SK-N-SH (cell line): ENCODE results near the gene ADRA1B. TPM values are rescaled to one million over a fixed set of nuclear protein-coding genes. Genes with fewer than 3 reads are reported as not detected.

Experiments
- CTCF ChIP-seq: fragments of 200-600 bp; sonication (generic); IDR thresholded peaks from 2 replicates; pipeline ENCODE4 v1.6.1; 2017; ENCODE audit warnings: antibody characterized with exemption, mild to moderate bottlenecking, moderate library complexity
- FOSL2 ChIP-seq: IDR thresholded peaks from 2 replicates; pipeline ENCODE4 v1.4.0; 2012; ENCODE audit warnings: low read depth, mild to moderate bottlenecking, moderate library complexity, borderline replicate concordance
- GABPA ChIP-seq: IDR thresholded peaks from 2 replicates; pipeline ENCODE4 v1.4.0; 2012; ENCODE audit warnings: low read depth, mild to moderate bottlenecking
- JUND ChIP-seq: IDR thresholded peaks from 2 replicates; pipeline ENCODE4 v1.4.0; 2012
- MEF2A ChIP-seq: IDR thresholded peaks from 2 replicates; pipeline ENCODE4 v1.4.0; 2012; ENCODE audit warnings: low read depth, borderline replicate concordance
- MXI1 ChIP-seq: IDR thresholded peaks from 2 replicates; pipeline ENCODE4 v1.6.1; 2012; ENCODE audit warnings: mild to moderate bottlenecking, low read depth, low read length, improper control_type of control experiment
- PBX3 ChIP-seq: IDR thresholded peaks from 2 replicates; pipeline ENCODE4; 2012
- RXRA ChIP-seq: IDR thresholded peaks from 2 replicates; pipeline ENCODE4 v1.4.0; 2012; ENCODE audit warnings: low read depth, mild to moderate bottlenecking, borderline replicate concordance
- SIN3A ChIP-seq: IDR thresholded peaks from 2 replicates; pipeline ENCODE4 v1.6.1; 2012; ENCODE audit warnings: low read depth, mild to moderate bottlenecking, low read length, moderate library complexity, borderline replicate concordance
- TEAD4 ChIP-seq: IDR thresholded peaks from 2 replicates; pipeline ENCODE4 v1.4.0; 2012; ENCODE audit warnings: mild to moderate bottlenecking, borderline replicate concordance; ENCODE audit not compliant: insufficient read depth
- USF2 ChIP-seq: fragments of 150-350 bp; IDR thresholded peaks from 2 replicates; pipeline ENCODE4 v1.6.1; 2017; ENCODE audit warnings: antibody characterized with exemption, low read length, low read depth, borderline replicate concordance
- polyA plus RNA-seq, 3 experiments: library from polyadenylated mRNA; depleted of rRNA; stranded (reverse); fragments of >200 nt; gene quantifications; 2 replicates each; pipeline ENCODE4 v1.2.3, GENCODE V29; 2012
- TF ChIP-seq, protein P1 (sequence below): IDR thresholded peaks from 2 replicates; pipeline ENCODE4 v1.6.1; 2012; ENCODE audit warnings: mild to moderate bottlenecking, low read depth, low read length, moderate library complexity
- TF ChIP-seq, protein P2 (sequence below): IDR thresholded peaks from 2 replicates; pipeline ENCODE4 v1.4.0; 2012; ENCODE audit warnings: low read depth

The ADRA1B gene
- polyA plus RNA-seq, 1 of the 3 experiments (the other 2 are of a cell fraction): 2.2 TPM

DNA sequence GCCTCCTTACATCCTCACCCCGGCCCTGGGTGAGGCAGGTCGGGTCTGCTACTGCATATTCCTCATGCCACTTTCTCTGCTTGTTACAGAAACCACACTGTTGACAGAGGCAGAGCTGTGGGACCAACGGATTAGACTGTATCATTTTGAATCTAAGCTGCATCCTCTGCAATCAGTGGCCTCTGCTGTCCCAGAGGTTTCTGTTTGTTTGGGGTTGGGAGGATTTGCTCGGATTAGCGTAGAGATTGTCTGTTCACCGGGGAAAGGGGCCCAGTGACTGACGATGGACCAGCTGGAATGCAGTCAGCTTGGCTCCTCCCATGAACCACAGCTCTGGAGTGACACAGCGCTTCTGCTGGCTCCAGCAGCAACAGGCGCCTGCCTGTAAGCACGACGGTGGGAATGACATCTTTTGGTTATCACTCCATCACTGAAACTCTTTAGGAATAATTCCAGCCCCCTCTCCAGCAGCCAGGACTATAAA, 37.3 kb upstream of the ADRA1B start (continued):
- TF ChIP-seq, protein P1, sequence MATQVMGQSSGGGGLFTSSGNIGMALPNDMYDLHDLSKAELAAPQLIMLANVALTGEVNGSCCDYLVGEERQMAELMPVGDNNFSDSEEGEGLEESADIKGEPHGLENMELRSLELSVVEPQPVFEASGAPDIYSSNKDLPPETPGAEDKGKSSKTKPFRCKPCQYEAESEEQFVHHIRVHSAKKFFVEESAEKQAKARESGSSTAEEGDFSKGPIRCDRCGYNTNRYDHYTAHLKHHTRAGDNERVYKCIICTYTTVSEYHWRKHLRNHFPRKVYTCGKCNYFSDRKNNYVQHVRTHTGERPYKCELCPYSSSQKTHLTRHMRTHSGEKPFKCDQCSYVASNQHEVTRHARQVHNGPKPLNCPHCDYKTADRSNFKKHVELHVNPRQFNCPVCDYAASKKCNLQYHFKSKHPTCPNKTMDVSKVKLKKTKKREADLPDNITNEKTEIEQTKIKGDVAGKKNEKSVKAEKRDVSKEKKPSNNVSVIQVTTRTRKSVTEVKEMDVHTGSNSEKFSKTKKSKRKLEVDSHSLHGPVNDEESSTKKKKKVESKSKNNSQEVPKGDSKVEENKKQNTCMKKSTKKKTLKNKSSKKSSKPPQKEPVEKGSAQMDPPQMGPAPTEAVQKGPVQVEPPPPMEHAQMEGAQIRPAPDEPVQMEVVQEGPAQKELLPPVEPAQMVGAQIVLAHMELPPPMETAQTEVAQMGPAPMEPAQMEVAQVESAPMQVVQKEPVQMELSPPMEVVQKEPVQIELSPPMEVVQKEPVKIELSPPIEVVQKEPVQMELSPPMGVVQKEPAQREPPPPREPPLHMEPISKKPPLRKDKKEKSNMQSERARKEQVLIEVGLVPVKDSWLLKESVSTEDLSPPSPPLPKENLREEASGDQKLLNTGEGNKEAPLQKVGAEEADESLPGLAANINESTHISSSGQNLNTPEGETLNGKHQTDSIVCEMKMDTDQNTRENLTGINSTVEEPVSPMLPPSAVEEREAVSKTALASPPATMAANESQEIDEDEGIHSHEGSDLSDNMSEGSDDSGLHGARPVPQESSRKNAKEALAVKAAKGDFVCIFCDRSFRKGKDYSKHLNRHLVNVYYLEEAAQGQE: 0 out of 2 replicates have a peak, but pooled peaks have one; percentile 23
- TF ChIP-seq MXI1 (no peak), PBX3 (peak; percentile 82), TEAD4 (peak; percentile 68; the same call in 1 of the 2 replicates), FOSL2 (peak; percentile 34), USF2 (no peak), SIN3A (peak; percentile 31; the same call in 1 of the 2 replicates), JUND (peak; percentile 45; the same call in 1 of the 2 replicates), GABPA (no peak), CTCF (no peak), RXRA (peak; percentile 26; the same call in 1 of the 2 replicates), MEF2A (no peak)
- TF ChIP-seq, protein P2, sequence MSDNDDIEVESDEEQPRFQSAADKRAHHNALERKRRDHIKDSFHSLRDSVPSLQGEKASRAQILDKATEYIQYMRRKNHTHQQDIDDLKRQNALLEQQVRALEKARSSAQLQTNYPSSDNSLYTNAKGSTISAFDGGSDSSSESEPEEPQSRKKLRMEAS: peak; percentile 74
